ENCODE measurements around the gene BBS1.
A peak's percentile ranks its signal among the peaks of the same experiment; 100 is the strongest.

Gene BBS1

GRCh38 chr11:66477263-66478201 lies 32.9 kb upstream of the BBS1 start:
- no peak for DNase-seq

GRCh38 chr11:66478729-66479393 lies 31.6 kb upstream of the BBS1 start:
- DNase-seq = no peak

GRCh38 chr11:66479394-66480116 lies 30.9 kb upstream of the BBS1 start:
- DNase-seq = no peak

- DNase-seq = peak; percentile 86
Observed at GRCh38 chr11:66480117-66480938, 30.1 kb upstream of the BBS1 start, which contains the start of gene DPP3. DPP3 (plus strand) TSS chr11:66480434; CDS start chr11:66482201, 1,767 bp downstream.

GRCh38 chr11:66484806-66485380 lies 25.5 kb upstream of the BBS1 start:
- DNase-seq = no peak

GRCh38 chr11:66488957-66489356 lies 21.5 kb upstream of the BBS1 start:
- DNase-seq = no peak

GRCh38 chr11:66489636-66490035 lies 20.8 kb upstream of the BBS1 start:
- DNase-seq = peak; percentile 52

GRCh38 chr11:66491315-66491935 lies 19.0 kb upstream of the BBS1 start:
- DNase-seq = no peak

- no peak for DNase-seq
Observed at GRCh38 chr11:66492161-66492865, 18.1 kb upstream of the BBS1 start.

- DNase-seq = no peak
Observed at GRCh38 chr11:66493130-66493529, 17.3 kb upstream of the BBS1 start.

GRCh38 chr11:66494458-66494857 lies 16.0 kb upstream of the BBS1 start:
- no peak for DNase-seq

GRCh38 chr11:66494935-66495334 lies 15.5 kb upstream of the BBS1 start:
- no peak for DNase-seq

GRCh38 chr11:66495401-66495854 lies 15.0 kb upstream of the BBS1 start:
- no peak for DNase-seq

GRCh38 chr11:66497206-66497605 lies 13.2 kb upstream of the BBS1 start:
- DNase-seq = no peak

- no peak for DNase-seq
Observed at GRCh38 chr11:66498506-66498905, 11.9 kb upstream of the BBS1 start.

GRCh38 chr11:66505276-66505816 lies 5.1 kb upstream of the BBS1 start:
- no peak for DNase-seq

GRCh38 chr11:66509131-66509561 lies 1.3 kb upstream of the BBS1 start:
- no peak for DNase-seq

GRCh38 chr11:66510990-66511339 lies 530 bp downstream of the BBS1 start:
- DNase-seq = no peak

GRCh38 chr11:66523611-66524010 lies 13.2 kb downstream of the BBS1 start:
- DNase-seq = no peak

GRCh38 chr11:66524304-66525040 lies 14.0 kb downstream of the BBS1 start:
- no peak for DNase-seq
